GM19455 (cell line): ENCODE measurements around the gene CCL20.

Experiments used
- ATAC-seq: cut with Tn5 transposase; IDR thresholded peaks from one replicate; pipeline ENCODE4 v1.9.1; 2021; ENCODE audit not compliant: unreplicated experiment

The CCL20 gene

DNA sequence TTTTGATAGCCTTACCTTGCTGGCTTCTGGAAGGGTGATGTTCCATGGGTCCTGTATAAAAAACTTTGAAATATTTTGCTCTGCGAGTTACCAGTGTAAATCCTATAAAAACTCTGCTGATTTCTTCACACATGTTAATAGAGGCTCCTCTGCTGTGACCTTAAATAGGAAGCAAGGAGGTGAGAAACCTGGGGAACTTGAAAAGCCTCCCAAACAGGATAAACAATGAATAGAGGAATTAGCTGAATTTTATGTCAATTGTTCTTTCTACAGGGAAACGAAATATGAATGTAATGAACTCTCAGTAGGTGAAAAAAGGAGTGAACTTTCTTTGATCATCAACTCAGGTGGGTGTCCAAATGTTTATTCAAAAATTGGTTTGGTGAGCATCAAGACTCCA is 10.8 kb upstream of the CCL20 start:
- ATAC-seq, result no peak

DNA sequence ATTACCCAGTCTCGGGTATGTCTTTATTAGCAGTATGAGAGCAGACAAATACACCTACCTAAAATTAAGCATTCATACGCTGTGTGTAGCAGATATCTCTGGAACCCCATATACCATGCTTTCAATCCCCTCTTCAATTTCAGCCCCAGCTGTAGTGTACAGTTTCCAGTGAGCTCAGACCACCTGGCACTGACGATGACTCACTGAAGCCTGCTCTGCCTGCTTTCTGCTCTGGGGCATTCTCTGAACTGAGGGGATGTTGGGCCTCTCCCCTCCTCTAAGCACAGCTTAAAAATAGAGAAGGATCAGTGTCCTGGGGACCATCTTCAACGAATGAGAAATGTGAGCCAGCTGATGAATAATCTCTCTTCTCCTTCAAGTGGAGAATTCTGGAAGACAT is 8.7 kb upstream of the CCL20 start:
- no peak for ATAC-seq

DNA sequence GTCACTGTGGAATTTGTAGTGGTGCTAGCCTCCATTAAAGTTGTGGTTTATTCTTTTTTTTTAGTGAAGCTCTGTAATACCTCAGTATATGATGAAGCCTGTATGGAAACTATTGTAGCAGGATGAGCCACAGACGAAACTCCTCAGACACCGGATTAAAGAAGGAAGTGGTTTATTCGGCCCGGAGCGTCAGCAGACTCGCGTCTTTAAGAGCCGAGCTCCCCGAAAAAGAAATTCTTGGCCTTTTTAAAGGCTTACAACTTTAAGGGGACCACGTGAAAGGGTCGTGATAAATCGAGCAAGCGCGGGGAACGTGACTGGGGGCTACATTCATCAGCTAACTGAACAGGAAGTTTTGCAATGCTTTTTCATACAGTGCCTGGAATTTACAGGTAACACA is 8.1 kb upstream of the CCL20 start:
- no peak for ATAC-seq

DNA sequence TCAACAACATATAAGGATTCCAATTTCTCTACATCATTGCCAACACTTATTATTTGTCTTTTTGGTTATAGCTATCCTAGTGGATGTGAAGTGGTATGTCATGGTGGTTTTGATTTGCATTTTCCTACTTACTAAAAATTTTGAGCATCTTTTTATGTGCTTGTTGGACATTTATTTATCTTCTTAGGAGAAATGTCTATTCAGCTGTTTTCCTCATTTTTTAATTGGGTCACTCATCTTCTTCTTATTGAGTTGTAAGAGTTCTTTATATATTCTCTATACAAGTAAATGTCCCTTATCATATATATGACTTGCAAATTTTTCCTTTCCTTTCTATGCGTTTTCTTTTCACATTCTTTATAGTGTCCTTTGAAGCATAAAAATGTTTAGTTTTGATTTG is 4.7 kb upstream of the CCL20 start:
- ATAC-seq, result no peak

DNA sequence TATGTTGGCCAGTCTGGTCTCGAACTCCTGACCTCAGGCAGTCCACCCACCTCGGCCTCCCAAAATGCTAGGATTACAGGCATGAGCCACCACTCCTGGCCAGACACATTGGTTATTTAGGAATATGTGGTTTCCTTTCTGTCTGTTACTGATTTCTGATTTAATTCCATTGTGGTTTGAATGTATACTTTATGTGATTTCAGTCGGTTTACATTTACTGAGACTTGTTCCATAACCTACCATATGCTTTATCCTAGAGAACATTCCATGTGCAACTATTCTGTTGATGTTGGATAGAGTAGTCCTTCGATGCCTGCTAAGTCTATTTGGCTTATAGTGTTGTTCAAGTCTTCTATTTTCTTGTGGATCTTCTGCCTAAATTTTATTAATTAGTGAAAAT is 1.6 kb upstream of the CCL20 start:
- no peak for ATAC-seq

DNA sequence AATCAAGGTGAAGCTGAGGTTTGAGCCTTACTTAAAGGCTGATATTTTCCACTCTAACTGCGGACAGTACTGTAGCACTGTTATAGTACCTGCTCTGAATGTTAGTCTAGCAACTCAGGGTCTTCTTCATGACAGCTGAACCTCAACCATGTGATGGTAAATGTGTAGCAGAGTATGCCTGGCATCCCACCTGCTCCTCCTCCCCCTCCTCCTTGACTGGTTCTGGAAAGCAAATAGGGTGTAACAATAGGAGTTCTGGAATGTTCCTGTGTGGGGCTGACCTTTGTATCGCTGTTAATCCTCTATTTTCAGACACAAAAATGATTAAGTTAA is 447 bp upstream of the CCL20 start:
- no peak for ATAC-seq

DNA sequence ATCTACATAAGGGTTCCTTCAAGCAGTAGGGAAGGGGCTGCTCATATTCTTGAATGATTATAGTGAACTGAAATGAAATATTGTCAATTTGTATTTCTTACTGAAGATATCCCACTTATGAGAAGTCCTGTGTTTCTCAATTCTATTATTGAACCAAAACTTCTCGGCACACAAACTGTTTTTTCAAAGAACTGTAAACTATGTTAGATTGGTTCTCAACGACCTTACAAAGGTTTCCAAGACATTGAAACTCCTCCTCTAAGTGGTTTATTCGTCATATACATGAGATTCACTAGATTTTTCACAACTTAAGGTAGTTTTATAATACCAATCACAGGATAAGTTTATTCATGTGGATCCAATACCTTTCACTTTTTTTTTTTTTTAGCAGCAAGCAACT is 1.4 kb downstream of the CCL20 start:
- no peak for ATAC-seq

DNA sequence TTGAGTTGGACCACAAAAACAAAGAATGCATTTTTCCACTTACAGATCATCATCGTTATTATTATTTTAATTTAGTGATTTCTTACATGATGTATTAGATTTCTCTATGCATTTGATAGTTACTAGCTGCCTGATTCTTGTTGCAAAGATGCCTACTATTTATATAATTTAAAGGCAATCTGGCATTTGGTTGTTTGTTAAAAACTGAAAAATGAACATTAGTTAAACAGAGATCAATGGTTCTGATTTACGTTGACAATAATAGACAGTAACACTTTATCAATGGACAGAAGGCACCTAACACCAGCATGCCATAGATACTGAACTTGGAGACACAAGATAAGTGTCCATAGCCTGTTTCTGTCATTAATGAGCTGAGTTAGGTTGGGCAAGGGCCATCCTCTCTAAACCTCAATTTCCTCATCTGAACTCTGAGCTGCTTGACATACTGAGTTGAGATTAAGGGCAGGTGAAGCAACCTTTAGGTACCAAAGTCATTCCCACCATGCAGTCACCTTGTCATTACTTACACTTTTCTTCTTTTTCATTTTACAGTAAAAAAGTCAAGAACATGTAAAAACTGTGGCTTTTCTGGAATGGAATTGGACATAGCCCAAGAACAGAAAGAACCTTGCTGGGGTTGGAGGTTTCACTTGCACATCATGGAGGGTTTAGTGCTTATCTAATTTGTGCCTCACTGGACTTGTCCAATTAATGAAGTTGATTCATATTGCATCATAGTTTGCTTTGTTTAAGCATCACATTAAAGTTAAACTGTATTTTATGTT is 3.1 kb downstream of the CCL20 start:
- ATAC-seq, result no peak

DNA sequence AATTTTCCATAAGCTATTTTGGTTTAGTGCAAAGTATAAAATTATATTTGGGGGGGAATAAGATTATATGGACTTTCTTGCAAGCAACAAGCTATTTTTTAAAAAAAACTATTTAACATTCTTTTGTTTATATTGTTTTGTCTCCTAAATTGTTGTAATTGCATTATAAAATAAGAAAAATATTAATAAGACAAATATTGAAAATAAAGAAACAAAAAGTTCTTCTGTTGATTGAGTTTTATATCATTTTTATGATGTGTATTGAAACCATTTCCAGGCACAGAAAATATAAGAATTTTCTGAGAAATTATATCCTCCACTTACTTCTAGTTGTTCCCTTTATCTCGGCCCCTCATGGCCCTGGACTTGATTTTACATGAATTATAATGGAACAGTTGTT is 3.7 kb downstream of the CCL20 start:
- no peak for ATAC-seq

DNA sequence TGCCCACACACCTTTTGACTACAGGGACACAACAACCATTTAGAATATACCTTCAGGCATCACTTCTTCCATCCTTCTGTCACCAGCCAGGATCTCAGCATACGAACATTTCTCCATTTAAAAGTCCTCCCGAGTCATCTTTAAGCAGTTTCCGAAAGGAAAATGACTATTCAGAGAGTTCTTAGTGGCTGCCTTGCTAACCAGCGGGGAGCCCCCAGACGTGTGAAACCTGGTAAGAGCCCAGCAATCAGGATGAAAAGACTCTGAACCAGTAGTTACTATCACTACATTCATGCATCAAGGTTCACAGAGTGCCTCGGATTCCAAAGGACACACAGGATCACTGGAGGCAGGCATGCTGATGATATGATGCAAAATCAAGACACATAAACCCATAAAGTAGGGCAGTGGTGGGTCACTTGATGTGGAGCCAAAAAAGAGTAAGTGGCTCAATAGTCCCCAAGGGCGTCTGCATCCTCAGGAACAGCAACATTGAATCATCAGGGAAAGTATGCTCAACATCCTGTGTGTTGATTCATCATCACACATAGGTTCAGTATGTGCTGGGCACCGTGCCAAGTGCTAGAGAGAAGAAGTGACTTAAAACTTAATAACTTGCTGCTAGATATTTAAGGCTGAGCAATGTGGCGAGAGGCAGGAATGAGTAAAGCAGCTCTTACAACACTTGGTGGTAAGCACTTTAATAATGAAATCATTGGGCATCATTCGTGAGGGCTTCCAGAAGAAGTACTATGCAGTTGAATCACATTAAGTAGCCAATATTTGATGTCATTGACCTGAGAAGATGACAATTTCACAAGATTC is 4.4 kb downstream of the CCL20 start:
- no peak for ATAC-seq

DNA sequence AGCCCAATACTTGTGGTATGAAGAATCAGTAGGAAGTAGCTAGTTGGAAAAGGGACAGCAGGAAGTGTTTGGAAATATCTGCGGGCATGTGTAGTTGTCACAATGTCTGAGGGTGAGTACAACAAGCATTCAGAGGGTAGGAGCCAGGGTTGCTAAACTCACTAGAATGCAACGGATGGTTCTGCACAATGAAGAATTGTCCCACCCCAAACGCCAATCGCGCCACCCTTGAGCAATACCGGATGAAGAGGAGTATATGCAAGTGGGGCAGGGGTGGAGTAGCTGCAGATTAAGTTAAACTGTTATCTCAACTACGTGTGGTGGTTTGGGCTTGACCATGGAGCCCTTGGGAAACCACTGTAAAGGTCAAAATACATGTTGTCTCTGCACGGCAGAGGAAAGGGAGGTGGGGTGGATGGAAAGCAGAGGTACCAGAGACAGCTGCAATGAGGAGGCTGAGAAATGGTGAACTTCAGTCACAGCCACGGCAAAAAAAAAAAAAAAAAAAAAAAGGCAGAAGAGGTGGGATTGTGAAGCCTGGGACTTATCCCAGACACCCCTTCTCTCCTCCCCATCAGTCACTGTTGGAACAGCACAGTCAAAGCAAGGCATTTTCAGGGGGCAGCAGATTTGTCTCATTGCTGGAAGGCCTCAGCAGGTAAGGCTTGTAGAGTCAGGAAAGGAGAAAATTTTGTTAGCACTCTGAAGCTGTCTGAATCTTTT is 5.2 kb downstream of the CCL20 start:
- ATAC-seq, result no peak

DNA sequence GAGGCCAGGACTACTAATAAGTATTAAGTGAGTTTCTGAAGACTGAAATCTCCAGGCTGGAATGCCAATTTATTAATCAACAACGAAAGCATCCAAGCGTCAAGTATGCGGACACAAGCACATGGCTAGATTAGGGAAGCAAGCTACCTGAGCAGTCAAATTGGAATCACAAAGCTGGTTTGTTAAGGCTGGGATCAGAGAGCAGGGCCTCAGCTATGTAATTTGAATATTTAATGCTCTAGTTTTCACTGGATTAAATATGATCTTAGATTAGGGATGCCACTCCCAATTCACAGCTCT is 5.7 kb downstream of the CCL20 start:
- ATAC-seq, result no peak

DNA sequence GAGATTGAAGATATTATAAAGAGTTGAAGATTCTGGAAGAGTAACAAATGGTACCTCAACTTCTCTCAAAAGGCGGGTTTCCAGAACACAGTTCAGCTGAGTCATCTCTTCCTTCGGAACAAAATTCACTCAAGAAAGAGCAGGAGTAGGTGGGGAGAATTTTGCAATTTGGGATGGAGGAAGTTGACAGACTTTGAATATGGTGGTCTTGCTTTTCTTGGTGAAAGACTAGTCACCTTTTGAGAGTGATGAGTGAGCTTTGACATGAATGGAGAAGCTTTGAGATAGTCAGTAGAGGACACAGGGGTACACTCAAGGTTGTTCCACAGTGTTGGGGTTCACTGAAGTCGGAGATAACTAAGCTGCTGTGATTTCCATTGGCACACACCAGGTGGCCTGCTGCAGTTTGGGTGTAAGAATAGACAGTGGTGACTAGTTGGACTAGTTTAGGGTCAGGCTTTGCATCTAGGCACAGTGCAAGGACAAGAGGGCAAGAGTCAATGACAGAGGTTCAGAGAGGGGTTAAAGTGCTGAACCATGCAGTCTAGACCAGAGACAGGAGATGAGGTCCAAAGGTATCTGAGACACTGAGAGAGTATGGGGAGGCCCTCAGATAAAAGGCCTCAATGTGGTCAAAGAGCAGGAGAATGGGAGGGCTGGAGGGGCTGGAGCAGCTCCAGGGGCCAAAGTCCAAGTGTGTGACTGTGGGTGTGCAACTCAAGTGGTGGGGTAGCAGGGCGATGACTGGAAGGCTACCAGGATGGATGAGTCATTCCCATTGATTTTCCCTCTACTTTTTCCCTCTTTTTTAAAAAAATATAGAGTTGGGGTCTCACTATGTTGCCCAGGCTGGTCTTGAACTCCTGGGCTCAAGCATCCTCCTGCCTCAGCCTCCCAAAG is 7.7 kb downstream of the CCL20 start:
- ATAC-seq, result no peak

DNA sequence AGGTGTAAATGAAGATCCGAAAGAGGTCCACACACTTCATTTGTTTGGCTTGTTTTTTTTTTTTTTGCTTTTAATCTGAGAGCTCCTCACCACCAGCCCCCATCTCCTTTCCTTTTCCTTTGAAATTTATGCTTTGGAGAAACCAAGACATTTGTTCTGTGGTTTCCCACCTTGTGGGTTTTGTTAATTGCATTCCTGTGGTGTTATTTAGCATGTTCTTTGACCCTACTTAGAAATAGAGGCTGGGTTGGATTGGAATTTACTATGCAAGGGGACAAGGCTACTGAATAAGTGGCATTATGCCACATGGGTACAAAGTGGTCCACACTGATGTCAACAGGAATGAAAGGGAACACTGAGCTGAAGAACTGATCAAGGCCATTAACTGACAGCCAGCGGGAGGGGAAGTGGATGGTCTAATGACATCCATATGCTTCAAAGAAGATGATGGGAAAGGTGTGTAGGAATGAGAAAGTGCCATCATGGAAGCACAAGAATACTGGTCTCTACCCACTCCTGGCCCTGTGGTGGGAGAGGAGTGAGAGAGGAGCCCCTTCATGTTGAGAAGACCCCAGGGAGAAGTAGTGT is 8.9 kb downstream of the CCL20 start:
- ATAC-seq, result no peak

DNA sequence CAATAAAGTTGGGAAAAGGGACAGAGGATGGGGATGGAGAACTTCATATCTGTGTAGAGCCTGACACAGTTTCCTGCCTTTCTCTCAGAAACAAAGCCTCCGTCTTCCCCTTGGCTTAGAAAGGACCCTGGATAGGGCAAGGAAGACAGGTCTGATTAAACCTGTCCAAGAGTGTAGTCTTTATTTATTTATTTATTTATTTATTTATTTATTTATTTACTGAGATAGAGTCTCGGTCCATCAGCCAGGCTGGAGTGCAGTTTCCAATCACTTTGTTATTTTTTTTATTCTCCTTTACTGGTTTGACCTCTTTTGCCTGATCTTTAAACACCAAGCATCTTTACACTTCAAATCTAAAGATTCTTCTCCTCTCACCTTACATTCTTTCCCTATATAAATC is 10.3 kb downstream of the CCL20 start:
- no peak for ATAC-seq

DNA sequence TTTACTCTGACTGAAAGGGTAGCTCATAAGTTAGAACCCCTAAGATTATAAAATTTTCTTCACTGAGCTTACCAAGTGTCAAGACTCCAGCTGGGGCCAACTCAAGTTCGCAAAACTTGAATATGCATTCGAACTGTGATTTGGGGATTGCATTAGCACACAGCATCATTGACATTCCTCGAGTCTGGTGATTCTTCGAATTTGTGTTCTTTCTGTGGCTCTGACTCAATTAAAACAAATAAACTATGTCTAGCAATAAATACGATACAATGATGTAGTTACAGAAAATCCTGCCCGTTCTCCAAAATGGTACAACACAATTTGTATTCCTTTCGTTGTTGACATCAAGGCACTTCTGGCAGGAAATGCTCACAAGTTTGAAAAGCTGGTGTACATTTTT is 11.1 kb downstream of the CCL20 start:
- no peak for ATAC-seq

DNA sequence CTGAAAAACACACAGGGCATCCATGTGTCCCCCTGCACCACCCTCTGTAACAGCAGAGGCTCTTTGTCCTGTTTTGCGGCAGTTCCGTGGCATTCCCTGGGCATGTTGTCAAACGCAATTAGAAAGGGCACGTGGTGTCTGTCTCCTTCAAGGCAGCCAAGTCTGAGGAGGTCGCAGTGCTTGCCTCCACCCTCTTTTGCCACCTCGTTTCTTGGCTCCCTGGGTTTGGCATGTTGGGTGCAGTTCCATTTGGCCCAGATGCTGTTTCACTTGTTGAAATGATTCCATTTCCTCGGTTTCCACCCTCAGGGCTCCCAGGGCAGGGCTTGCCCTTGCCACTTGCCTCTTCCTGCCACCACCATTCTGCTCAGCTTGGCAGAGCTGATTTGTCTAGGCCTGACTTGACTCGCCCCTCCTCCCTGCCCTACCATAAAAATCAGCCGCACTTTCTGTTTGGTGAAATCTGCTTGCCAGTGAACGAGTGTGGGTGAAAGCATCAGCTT is 12.4 kb downstream of the CCL20 start:
- ATAC-seq, result no peak

DNA sequence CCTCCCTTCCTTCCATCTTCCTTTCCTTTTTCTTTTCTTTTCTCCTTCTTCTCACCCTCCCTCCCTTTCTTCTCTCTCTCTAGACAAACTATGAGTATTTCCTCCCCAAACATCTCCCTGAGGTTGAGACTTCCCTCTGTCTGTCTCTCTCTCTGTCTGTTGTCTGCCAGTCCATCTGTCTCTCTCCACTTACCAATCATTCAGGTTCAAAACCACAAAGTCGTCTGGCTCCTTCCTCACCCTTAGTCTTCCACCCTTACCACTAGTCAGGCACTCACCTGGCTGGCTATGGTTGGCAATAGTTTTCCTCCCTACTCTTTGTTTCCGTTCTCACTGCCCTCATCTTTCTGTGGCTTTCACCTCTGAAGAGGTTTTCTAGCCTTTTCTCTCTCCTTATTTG is 12.9 kb downstream of the CCL20 start:
- ATAC-seq, result no peak

DNA sequence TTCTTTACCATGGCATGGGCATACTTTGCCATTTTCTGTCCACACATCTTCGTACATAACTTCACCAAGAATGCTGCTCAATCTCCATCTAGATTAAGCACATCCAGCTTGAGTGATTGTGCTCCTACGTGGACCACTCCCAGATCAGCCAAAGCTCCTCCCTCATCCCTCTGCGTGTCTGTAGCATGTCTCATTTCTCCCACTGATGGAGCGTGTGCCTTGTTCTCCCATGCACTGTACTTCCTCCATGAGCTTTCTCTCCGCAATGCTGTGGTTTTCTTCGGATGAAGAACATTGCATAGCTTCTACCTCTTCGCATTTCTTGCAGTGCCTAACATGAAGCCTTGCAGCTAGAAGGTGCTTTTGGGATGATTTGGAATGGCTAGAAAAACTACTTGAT is 13.5 kb downstream of the CCL20 start:
- no peak for ATAC-seq

DNA sequence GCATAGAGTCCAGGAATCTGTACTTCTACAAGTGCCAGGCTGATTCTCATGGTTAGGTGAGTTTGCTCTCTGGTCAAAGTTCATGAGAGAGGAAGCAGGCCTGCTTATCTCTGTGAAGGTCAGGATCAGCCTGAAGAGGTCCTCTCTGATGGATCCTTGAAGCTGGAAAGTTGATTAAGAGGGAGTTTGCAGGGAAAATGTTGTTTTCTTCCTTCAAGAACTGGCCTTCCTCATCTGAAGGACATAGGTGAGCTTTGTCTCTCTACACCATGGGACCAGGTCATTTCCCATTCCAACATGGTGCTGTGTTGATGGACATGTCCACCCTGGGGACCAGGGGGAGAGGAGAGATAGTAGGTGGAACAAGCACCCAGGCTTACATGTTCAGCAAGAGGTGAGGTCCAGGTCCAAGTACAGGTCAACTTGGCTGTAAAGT is 14.9 kb downstream of the CCL20 start:
- ATAC-seq, result no peak

DNA sequence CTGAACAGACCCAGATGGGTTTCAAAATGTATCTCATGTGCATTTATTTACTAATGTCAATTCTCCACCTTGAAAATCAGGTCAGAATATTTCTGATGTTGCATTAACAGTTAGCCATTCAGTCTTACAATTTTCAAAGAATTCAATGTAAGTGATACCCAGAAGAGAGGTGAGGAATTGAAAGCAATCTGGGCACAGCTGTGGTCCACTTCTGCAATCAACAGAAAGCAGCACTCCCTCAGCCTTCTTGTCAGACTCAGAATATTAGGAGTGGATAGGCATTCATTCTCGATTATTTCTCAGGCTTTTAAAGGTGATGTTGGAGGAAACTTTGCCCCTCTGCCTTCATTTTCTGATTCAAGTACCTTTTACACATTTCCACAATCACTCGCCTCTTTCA is 15.7 kb downstream of the CCL20 start:
- ATAC-seq, result no peak
